DOHH2 (cell line): ENCODE data around the gene TPO.

Experiments
- H3F3A ChIP-seq: fragments of 200-600 bp; sonication (generic), shearing (Covaris generic); 2 replicates; pipeline ENCODE4 v1.6.0; 2016; ENCODE audit warnings: antibody characterized with exemption, mild to moderate bottlenecking; ENCODE audit not compliant: control insufficient read depth, insufficient read depth
- H3K27ac ChIP-seq: fragments of 200-600 bp; sonication (generic); 2 replicates; pipeline ENCODE4 v1.5.1; 2014; ENCODE audit warnings: low read depth, mild to moderate bottlenecking, low read length, moderate library complexity
- H3K27me3 ChIP-seq: fragments of 200-600 bp; sonication (generic); 2 replicates; pipeline ENCODE4 v1.6.1; 2014; ENCODE audit warnings: mild to moderate bottlenecking, low read length, mixed read lengths; ENCODE audit not compliant: control insufficient read depth
- H3K36me3 ChIP-seq: fragments of 200-600 bp; sonication (generic); 2 replicates; pipeline ENCODE4 v1.6.1; 2014; ENCODE audit warnings: mild to moderate bottlenecking, low read length, moderate library complexity, mixed read lengths; ENCODE audit not compliant: control insufficient read depth
- H3K4me1 ChIP-seq: fragments of 200-600 bp; sonication (generic); 2 replicates; pipeline ENCODE4 v1.6.1; 2014; ENCODE audit warnings: mild to moderate bottlenecking, low read length, mixed read lengths; ENCODE audit not compliant: control insufficient read depth
- H3K4me2 ChIP-seq: fragments of 200-600 bp; sonication (generic); 2 replicates; pipeline ENCODE4 v1.6.0; 2014; ENCODE audit warnings: mild to moderate bottlenecking, low read length, moderate library complexity
- H3K4me3 ChIP-seq: fragments of 200-600 bp; sonication (generic); 2 replicates; pipeline ENCODE4 v1.5.1; 2014; ENCODE audit warnings: mild to moderate bottlenecking, low read length, mixed read lengths
- H3K79me2 ChIP-seq: fragments of 200-600 bp; sonication (generic); 2 replicates; pipeline ENCODE4 v1.6.1; 2014; ENCODE audit warnings: mild to moderate bottlenecking, low read length, mixed read lengths; ENCODE audit not compliant: control insufficient read depth
- H3K9me2 ChIP-seq: fragments of 200-600 bp; sonication (generic); replicated peaks from 2 replicates; pipeline ENCODE4 v1.6.1; 2014; ENCODE audit warnings: mild to moderate bottlenecking, low read length, mixed read lengths; ENCODE audit not compliant: control insufficient read depth
- H3K9me3 ChIP-seq: fragments of 200-600 bp; sonication (generic); 2 replicates; pipeline ENCODE4 v1.6.1; 2014; ENCODE audit warnings: antibody characterized with exemption, low read length, mixed read lengths; ENCODE audit not compliant: control insufficient read depth, insufficient read depth
- H4K20me1 ChIP-seq: fragments of 200-600 bp; sonication (generic); 2 replicates; pipeline ENCODE4 v1.6.0; 2014; ENCODE audit warnings: low read depth, mild to moderate bottlenecking, antibody characterized with exemption, low read length, moderate library complexity; ENCODE audit not compliant: control insufficient read depth, insufficient read depth
- CTCF ChIP-seq: fragments of 200-600 bp; sonication (generic); IDR thresholded peaks from one replicate; pipeline ENCODE4 v1.5.1; 2014; ENCODE audit warnings: antibody characterized with exemption, mild to moderate bottlenecking, low read depth, low read length; ENCODE audit not compliant: poor library complexity, severe bottlenecking
- EZH2phosphoT487 ChIP-seq: fragments of 200-600 bp; sonication (generic); IDR thresholded peaks from 2 replicates; pipeline ENCODE4 v1.6.1; 2017; ENCODE audit warnings: borderline replicate concordance, mild to moderate bottlenecking, antibody characterized with exemption, low read length, moderate library complexity, mixed read lengths

The TPO gene

GRCh38 chr2:1478311-1479305 is 65.3 kb downstream of the TPO start:
- no peaks in the 10 kb centered on the region for H3K36me3 ChIP-seq
- no peak overlapping the region for H3K4me2 ChIP-seq
- H3K9me2 ChIP-seq = no peaks in the 10 kb centered on the region
- H3K27ac ChIP-seq = no peak overlapping the region
- peaks cover 19% of the 10 kb centered on the region; the same call in 1 of the 2 replicates for H3K9me3 ChIP-seq
- no peaks in the 10 kb centered on the region for H4K20me1 ChIP-seq
- no peaks in the 10 kb centered on the region for H3K27me3 ChIP-seq
- H3K4me1 ChIP-seq = no peaks in the 10 kb centered on the region
- no peak overlapping the region for H3K4me3 ChIP-seq
- H3K79me2 ChIP-seq = no peaks in the 10 kb centered on the region
- no peaks in the 10 kb centered on the region for H3F3A ChIP-seq
- no peak for TF ChIP-seq EZH2phosphoT487
- no peak for TF ChIP-seq CTCF

- Histone ChIP-seq H3K9me3 (peaks cover 19% of the 10 kb centered on the region; the same call in 1 of the 2 replicates), H4K20me1 (no peaks in the 10 kb centered on the region), H3K27me3 (no peaks in the 10 kb centered on the region), H3K36me3 (no peaks in the 10 kb centered on the region), H3K4me2 (no peak overlapping the region), H3K27ac (no peak overlapping the region), H3K4me1 (no peaks in the 10 kb centered on the region), H3F3A (no peaks in the 10 kb centered on the region), H3K9me2 (no peaks in the 10 kb centered on the region), H3K4me3 (no peak overlapping the region), H3K79me2 (no peaks in the 10 kb centered on the region)
- TF ChIP-seq CTCF (no peak), EZH2phosphoT487 (no peak)
Measured at GRCh38 chr2:1479346-1479745, 66.1 kb downstream of the TPO start.

GRCh38 chr2:1480671-1481076 is 67.4 kb downstream of the TPO start:
- H4K20me1 ChIP-seq = no peaks in the 10 kb centered on the region
- no peaks in the 10 kb centered on the region for H3K36me3 ChIP-seq
- no peak overlapping the region for H3K4me2 ChIP-seq
- no peaks in the 10 kb centered on the region for H3K27me3 ChIP-seq
- no peaks in the 10 kb centered on the region for H3F3A ChIP-seq
- TF ChIP-seq CTCF = no peak
- no peak for TF ChIP-seq EZH2phosphoT487
- no peaks in the 10 kb centered on the region for H3K79me2 ChIP-seq
- peaks cover 18% of the 10 kb centered on the region; the same call in 1 of the 2 replicates for H3K9me3 ChIP-seq
- no peaks in the 10 kb centered on the region for H3K4me1 ChIP-seq
- H3K4me3 ChIP-seq = no peak overlapping the region
- H3K9me2 ChIP-seq = no peaks in the 10 kb centered on the region
- no peak overlapping the region for H3K27ac ChIP-seq
